WTC11 (cell line): ENCODE results near the gene TEAD1. TPM values are rescaled to one million over a fixed set of nuclear protein-coding genes. Genes with fewer than 3 reads are reported as not detected.
A peak's percentile ranks its signal among the peaks of the same experiment; 100 is the strongest.

ENCODE experiments used
- ATAC-seq: fragments of 200-7000 bp; cut with Tn5 transposase; 2 replicates; pipeline ENCODE4 v1.10.0; 2021; ENCODE audit warnings: mild to moderate bottlenecking, moderate library complexity
- CTCF ChIA-PET: fragments of 300-600 bp; sonication (Branson Sonifier 250); formaldehyde crosslinking; loops from one replicate; lab custom pipeline; 2021; ENCODE audit warnings: antibody characterized with exemption; lab: Charles Lee
- POLR2A ChIA-PET: fragments of 350-600 bp; sonication (Branson Sonifier 250); formaldehyde crosslinking; loops from one replicate; lab custom pipeline; 2021; ENCODE audit warnings: antibody characterized with exemption; lab: Charles Lee
- DNase-seq: peaks from one replicate; pipeline ENCODE4 v3.0.0; 2021; ENCODE audit warnings: low spot score
- H3K27ac Mint-ChIP-seq: 2 replicates; pipeline ENCODE4 v1.8.0; 2021; ENCODE audit warnings: mixed read lengths
- H3K27me3 Mint-ChIP-seq: 2 replicates; pipeline ENCODE4 v1.8.0; 2021; ENCODE audit warnings: low read depth, mild to moderate bottlenecking, moderate library complexity, mixed read lengths
- H3K36me3 Mint-ChIP-seq: 2 replicates; pipeline ENCODE4 v1.8.0; 2021; ENCODE audit warnings: mixed read lengths
- H3K4me1 Mint-ChIP-seq: 2 replicates; pipeline ENCODE4 v1.8.0; 2022; ENCODE audit warnings: mixed read lengths
- H3K4me3 Mint-ChIP-seq: 2 replicates; pipeline ENCODE4 v1.8.0; 2021; ENCODE audit warnings: mild to moderate bottlenecking, moderate library complexity, mixed read lengths
- H3K9me3 Mint-ChIP-seq: 2 replicates; pipeline ENCODE4 v1.8.0; 2021; ENCODE audit warnings: mixed read lengths
- CREM ChIP-seq: sonication (generic); formaldehyde crosslinking; IDR thresholded peaks from 2 replicates; pipeline ENCODE4 v1.8.1; 2022; ENCODE audit warnings: mild to moderate bottlenecking, missing genetic modification reagents, moderate library complexity
- ELF4 ChIP-seq: sonication (generic); formaldehyde crosslinking; IDR thresholded peaks from 2 replicates; pipeline ENCODE4 v1.8.1; 2022; ENCODE audit warnings: low read depth, mild to moderate bottlenecking, moderate library complexity, missing genetic modification reagents
- FOXK1 ChIP-seq: sonication (generic); formaldehyde crosslinking; IDR thresholded peaks from 2 replicates; pipeline ENCODE4 v1.8.0; 2022; ENCODE audit warnings: mild to moderate bottlenecking, moderate library complexity, missing genetic modification reagents
- GABPB1 ChIP-seq: sonication (generic); formaldehyde crosslinking; IDR thresholded peaks from 2 replicates; pipeline ENCODE4 v1.8.1; 2023; ENCODE audit warnings: mild to moderate bottlenecking, missing genetic modification reagents
- IRF1 ChIP-seq: sonication (generic); formaldehyde crosslinking; IDR thresholded peaks from 2 replicates; pipeline ENCODE4 v1.8.0; 2023; ENCODE audit warnings: missing genetic modification reagents
- IRF2 ChIP-seq: sonication (generic); formaldehyde crosslinking; IDR thresholded peaks from 2 replicates; pipeline ENCODE4 v1.8.0; 2022; ENCODE audit warnings: low read depth, missing genetic modification reagents, borderline replicate concordance
- JAZF1 ChIP-seq: fragments of 250-450 bp; sonication (Bioruptor Pico); IDR thresholded peaks from 2 replicates; pipeline ENCODE4 v1.9.0; 2021; ENCODE audit warnings: moderate library complexity, mild to moderate bottlenecking, inconsistent platforms
- MAX ChIP-seq: sonication (generic); formaldehyde crosslinking; IDR thresholded peaks from 2 replicates; pipeline ENCODE4 v1.8.0; 2022; ENCODE audit warnings: mild to moderate bottlenecking, missing genetic modification reagents
- MXD4 ChIP-seq: fragments of 250-450 bp; sonication (Bioruptor Pico); IDR thresholded peaks from 2 replicates; pipeline ENCODE4 v1.8.0; 2021; ENCODE audit warnings: mild to moderate bottlenecking, moderate library complexity, borderline replicate concordance
- RELA ChIP-seq: sonication (generic); formaldehyde crosslinking; IDR thresholded peaks from 2 replicates; pipeline ENCODE4 v1.8.1; 2022; ENCODE audit warnings: missing genetic modification reagents, mild to moderate bottlenecking, borderline replicate concordance
- TEAD1 ChIP-seq: sonication (generic); formaldehyde crosslinking; IDR thresholded peaks from 2 replicates; pipeline ENCODE4 v1.8.0; 2022; ENCODE audit warnings: mild to moderate bottlenecking, missing genetic modification reagents
- USF1 ChIP-seq: sonication (generic); formaldehyde crosslinking; IDR thresholded peaks from 2 replicates; pipeline ENCODE4 v1.8.0; 2022; ENCODE audit warnings: mild to moderate bottlenecking, missing genetic modification reagents
- ZNF263 ChIP-seq: sonication (generic); formaldehyde crosslinking; IDR thresholded peaks from 2 replicates; pipeline ENCODE4 v1.8.1; 2022; ENCODE audit warnings: low read depth, mild to moderate bottlenecking, moderate library complexity, missing genetic modification reagents
- ZNF317 ChIP-seq: sonication (generic); formaldehyde crosslinking; IDR thresholded peaks from 2 replicates; pipeline ENCODE4 v1.8.1; 2023; ENCODE audit warnings: low read depth, mild to moderate bottlenecking, moderate library complexity, missing genetic modification reagents, borderline replicate concordance
- ZNF671 ChIP-seq: fragments of 250-450 bp; sonication (Bioruptor Pico); IDR thresholded peaks from 2 replicates; pipeline ENCODE4 v1.8.0; 2021; ENCODE audit warnings: mild to moderate bottlenecking
- total RNA-seq: library from RNA; stranded (reverse); gene quantifications from 3 replicates; pipeline ENCODE4 v1.2.3, GENCODE V29; 2021
- TF ChIP-seq, protein P1 (sequence below): sonication (generic); formaldehyde crosslinking; IDR thresholded peaks from 2 replicates; pipeline ENCODE4 v1.8.1; 2022; ENCODE audit warnings: low read depth, missing genetic modification reagents, borderline replicate concordance
- TF ChIP-seq, protein P2 (sequence below): sonication (generic); formaldehyde crosslinking; IDR thresholded peaks from 2 replicates; pipeline ENCODE4 v1.8.1; 2022; ENCODE audit warnings: mild to moderate bottlenecking, moderate library complexity, missing genetic modification reagents
- TF ChIP-seq, protein P3 (sequence below): sonication (generic); formaldehyde crosslinking; IDR thresholded peaks from 2 replicates; pipeline ENCODE4 v1.8.0; 2022; ENCODE audit warnings: mild to moderate bottlenecking, missing genetic modification reagents

TEAD1 gene
- total RNA-seq, 1 experiment from 2014 or later = 79.9 TPM

GRCh38 chr11:12827369-12827768, 153.1 kb downstream of the TEAD1 start:
- no peak for DNase-seq
- peak overlapping the region; percentile 79 for H3K4me3 Mint-ChIP-seq
- H3K36me3 Mint-ChIP-seq = no peaks in the 10 kb centered on the region
- CTCF ChIA-PET = interaction anchor here (1.0 to 1.3 kb wide), 6 partner anchors 18 to 147 kb away, joined by 3 to 7 read pairs (median 4); no protein-coding TSS in a partner anchor
- peak overlapping the region; percentile 99 for H3K27ac Mint-ChIP-seq
- no peaks in the 10 kb centered on the region for H3K27me3 Mint-ChIP-seq
- POLR2A ChIA-PET = interaction anchor here (0.5 to 1.7 kb wide), 3 partner anchors 9 to 147 kb away, joined by 3 to 5 read pairs (median 3); no protein-coding TSS in a partner anchor
- ATAC-seq = no peak
- peaks cover 87% of the 10 kb centered on the region for H3K4me1 Mint-ChIP-seq
- TF ChIP-seq IRF1 (CRISPR knock-in tag) (no peak), ZNF317 (CRISPR knock-in tag) (peak; percentile 77; the same call in 1 of the 2 replicates)
- no peaks in the 10 kb centered on the region for H3K9me3 Mint-ChIP-seq

DNA sequence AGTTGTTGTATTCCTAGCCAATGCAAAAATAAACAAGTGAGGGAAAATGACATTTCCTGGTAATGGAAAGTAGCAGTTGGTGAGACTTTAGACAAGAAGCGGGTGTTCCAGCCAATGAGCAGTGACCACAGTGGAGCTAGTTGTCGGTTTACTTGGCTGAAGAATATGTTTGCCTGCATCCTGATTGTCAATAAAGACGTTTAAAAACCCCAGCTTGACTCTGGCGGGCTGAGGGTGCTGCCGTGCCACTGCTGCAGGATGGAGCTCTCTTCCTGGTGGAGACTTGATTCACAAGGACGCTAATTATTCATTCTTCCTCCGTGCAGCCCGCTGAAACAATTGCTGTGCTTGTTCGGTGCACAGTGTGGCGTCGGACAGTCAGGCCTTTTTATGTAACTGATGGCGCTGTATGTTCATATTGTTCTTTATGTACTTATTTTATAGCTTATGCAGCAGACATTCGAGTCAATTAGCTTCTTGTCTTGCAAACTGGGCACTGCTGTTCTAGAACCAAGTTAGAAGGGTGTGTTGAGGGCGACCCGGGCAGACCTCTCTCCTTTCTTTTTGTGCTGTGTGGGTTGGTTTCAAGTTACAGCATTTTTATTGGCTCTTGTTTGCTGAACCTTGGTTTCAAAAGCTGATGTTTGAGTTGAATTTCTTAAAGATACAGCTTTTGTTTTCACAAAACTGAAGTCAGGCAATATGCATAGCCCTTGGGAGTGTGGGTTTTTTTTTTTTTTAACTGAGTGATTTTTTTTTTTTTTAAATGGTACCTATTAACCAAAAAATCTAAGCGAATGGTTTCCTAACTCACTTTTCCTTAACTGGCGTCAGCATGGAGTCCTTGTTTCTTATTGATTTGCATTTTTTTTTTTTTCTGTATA, 153.9 kb downstream of the TEAD1 start:
- ATAC-seq (peak; percentile 80), DNase-seq (no peak)
- H3K4me1 Mint-ChIP-seq = peaks cover 89% of the 10 kb centered on the region
- no peaks in the 10 kb centered on the region for H3K9me3 Mint-ChIP-seq
- TF ChIP-seq MAX (CRISPR knock-in tag) (no peak), FOXK1 (no peak), IRF2 (CRISPR knock-in tag) (no peak), ZNF263 (CRISPR knock-in tag) (no peak), ELF4 (CRISPR knock-in tag) (no peak), CREM (0 out of 2 replicates have a peak, but pooled peaks have one; percentile 35), RELA (CRISPR knock-in tag) (no peak), USF1 (no peak), GABPB1 (CRISPR knock-in tag) (peak; percentile 14; the same call in 1 of the 2 replicates), JAZF1 (CRISPR knock-in tag) (no peak), ZNF671 (CRISPR knock-in tag) (no peak), MXD4 (CRISPR knock-in tag) (no peak), TEAD1 (0 out of 2 replicates have a peak, but pooled peaks have one; percentile 51)
- TF ChIP-seq, protein P1, sequence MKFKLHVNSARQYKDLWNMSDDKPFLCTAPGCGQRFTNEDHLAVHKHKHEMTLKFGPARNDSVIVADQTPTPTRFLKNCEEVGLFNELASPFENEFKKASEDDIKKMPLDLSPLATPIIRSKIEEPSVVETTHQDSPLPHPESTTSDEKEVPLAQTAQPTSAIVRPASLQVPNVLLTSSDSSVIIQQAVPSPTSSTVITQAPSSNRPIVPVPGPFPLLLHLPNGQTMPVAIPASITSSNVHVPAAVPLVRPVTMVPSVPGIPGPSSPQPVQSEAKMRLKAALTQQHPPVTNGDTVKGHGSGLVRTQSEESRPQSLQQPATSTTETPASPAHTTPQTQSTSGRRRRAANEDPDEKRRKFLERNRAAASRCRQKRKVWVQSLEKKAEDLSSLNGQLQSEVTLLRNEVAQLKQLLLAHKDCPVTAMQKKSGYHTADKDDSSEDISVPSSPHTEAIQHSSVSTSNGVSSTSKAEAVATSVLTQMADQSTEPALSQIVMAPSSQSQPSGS = no peak
- TF ChIP-seq, protein P2, sequence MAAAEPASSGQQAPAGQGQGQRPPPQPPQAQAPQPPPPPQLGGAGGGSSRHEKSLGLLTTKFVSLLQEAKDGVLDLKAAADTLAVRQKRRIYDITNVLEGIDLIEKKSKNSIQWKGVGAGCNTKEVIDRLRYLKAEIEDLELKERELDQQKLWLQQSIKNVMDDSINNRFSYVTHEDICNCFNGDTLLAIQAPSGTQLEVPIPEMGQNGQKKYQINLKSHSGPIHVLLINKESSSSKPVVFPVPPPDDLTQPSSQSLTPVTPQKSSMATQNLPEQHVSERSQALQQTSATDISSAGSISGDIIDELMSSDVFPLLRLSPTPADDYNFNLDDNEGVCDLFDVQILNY (CRISPR knock-in tag) = no peak
- TF ChIP-seq, protein P3, sequence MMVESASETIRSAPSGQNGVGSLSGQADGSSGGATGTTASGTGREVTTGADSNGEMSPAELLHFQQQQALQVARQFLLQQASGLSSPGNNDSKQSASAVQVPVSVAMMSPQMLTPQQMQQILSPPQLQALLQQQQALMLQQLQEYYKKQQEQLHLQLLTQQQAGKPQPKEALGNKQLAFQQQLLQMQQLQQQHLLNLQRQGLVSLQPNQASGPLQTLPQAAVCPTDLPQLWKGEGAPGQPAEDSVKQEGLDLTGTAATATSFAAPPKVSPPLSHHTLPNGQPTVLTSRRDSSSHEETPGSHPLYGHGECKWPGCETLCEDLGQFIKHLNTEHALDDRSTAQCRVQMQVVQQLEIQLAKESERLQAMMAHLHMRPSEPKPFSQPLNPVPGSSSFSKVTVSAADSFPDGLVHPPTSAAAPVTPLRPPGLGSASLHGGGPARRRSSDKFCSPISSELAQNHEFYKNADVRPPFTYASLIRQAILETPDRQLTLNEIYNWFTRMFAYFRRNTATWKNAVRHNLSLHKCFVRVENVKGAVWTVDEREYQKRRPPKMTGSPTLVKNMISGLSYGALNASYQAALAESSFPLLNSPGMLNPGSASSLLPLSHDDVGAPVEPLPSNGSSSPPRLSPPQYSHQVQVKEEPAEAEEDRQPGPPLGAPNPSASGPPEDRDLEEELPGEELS (CRISPR knock-in tag) = 0 out of 2 replicates have a peak, but pooled peaks have one; percentile 17
- no peaks in the 10 kb centered on the region for H3K36me3 Mint-ChIP-seq
- H3K4me3 Mint-ChIP-seq = peak overlapping the region; percentile 79
- H3K27ac Mint-ChIP-seq = peak overlapping the region; percentile 99
- POLR2A ChIA-PET = interaction anchor here (0.5 to 1.7 kb wide), 5 partner anchors 8 to 272 kb away, joined by 3 to 5 read pairs (median 3); no protein-coding TSS in a partner anchor
- CTCF ChIA-PET = interaction anchor here (0.6 to 1.3 kb wide), 11 partner anchors 14 to 497 kb away, joined by 3 to 7 read pairs (median 4); no protein-coding TSS in a partner anchor
- no peaks in the 10 kb centered on the region for H3K27me3 Mint-ChIP-seq
